Measurements from ENCODE around the gene THNSL1.
A peak's percentile ranks its signal among the peaks of the same experiment; 100 is the strongest.

- TF ChIP-seq HDAC8 (tag; IDR thresholded peaks at IDR 0.05) = peak; percentile 64; the same call in 1 of the 2 replicates
- TF ChIP-seq CTCF (IDR thresholded peaks at IDR 0.05 in 2 of 3, conservative IDR thresholded peaks at IDR 0.05 in 1 of 3; ENCODE audit: insufficient read depth in 2 of 3, low read depth in 1 of 3, low read length in 3 of 3) = 0 out of 6 replicates have a peak, but pooled peaks of 1 of the 3 experiments have one; percentile 2
Observed at GRCh38 chr10:25016376-25017153, at the start of gene THNSL1.
